GM19372 (cell line): Measurements from ENCODE around the gene HDAC9.

ENCODE experiments used
- ATAC-seq: cut with Tn5 transposase; IDR thresholded peaks from one replicate; pipeline ENCODE4 v1.9.1; 2021; ENCODE audit warnings: mild to moderate bottlenecking, low read depth, moderate library complexity; ENCODE audit not compliant: unreplicated experiment

HDAC9 gene

DNA sequence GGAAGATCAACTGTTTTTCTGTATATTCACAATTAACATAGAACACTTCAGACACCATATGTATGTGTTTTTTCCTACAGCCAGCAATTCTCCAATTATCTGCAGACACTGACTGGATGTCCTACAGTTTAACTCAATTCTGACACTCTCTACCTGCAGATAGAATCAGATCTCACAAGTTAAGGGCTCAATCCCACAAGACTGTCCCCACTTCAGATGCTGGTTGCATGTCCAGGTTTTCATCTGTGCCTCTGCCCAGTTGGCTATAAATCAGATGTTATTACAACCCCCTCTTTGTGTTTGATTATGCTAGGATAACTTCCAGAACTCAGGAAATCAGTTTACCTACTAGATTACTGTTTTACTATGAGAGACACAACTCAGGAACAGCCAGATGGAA is 326.0 kb downstream of the HDAC9 start:
- ATAC-seq = no peak

DNA sequence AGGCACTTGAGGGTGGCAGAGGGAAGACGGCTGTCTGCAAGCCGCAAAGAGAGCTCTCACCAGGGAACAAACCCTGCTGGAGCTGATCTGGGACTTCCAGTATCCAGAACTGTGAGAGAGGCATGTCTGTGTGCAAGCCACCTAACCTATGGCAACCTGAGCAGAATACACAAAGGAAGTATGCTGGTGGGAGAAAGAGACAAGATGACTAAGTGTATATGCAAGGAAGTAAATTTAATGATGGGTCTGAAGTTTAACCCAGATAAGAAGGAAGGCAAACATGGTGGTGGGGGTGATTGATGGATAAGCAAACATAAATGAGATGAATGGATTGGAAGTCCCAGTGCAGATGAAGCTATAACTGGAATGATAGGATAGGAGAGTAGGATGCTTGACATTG is 328.6 kb downstream of the HDAC9 start:
- ATAC-seq = no peak

DNA sequence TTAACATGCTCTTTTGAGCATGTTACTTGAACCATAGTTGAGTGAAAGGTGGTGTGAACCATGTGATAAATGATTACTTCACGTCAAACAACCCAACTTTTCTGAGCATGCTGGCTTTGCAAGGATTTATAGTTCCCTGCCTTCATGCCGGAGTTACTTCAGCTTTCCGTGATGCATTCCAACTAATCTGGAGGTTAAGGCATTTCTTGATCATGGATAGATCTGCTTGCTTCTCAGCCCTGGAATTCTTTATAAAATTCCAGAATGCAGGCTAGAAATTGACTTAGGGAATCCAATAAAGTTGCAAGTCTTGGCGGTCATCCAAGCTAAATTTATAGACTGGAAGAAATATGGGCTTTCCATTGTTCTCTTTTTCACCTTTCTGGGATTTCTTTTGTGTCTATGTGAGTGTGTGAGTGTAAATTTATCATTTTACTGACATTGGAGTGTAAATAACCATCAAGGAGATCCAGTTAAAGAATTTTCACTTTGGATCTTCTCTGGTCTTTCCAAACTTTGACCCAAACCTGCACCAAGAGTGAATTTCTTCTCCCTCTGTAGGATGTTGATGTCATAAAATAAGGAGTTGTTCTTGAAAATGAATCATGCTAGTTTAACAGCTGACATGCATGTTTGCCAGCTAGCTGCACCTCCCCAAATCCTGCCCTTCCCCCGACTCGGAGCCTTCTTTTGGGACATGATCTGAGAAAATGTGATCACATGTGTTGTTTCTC is 332.9 kb downstream of the HDAC9 start:
- no peak for ATAC-seq

DNA sequence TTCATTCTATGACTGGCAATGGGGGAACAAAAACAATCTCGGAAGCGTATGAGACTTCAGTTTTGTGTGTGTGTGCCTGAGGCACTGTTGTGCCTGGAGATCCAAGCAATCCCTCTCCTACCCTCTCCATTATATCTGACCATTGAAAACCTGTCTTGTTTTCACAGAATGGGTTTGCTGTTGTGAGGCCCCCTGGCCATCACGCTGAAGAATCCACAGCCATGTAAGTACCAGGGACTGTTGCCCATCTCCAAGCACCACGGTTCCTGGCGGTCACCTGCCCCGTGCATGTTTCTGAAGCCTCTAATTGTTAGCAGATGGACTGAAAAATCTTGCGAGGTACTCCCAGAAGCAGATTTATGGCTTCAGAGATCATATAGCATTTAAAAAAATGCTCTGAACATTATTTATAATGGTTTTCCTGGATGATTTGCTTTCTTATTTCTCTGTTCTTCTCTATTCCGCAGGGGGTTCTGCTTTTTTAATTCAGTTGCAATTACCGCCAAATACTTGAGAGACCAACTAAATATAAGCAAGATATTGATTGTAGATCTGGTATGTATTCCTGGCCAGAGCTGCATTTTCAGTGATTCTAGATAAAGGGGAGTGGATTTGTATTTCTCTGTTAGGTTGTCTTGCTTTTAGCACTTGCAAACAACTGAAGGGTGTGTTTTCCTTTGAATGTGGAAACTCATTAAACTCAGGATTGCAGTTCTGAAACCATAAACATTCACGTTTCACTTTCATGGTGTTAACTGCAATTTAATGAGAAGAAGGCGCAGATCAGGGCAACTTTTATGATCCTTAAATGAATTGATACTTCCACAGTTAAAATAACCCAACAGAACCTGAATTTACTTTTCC is 333.7 kb downstream of the HDAC9 start:
- no peak for ATAC-seq

DNA sequence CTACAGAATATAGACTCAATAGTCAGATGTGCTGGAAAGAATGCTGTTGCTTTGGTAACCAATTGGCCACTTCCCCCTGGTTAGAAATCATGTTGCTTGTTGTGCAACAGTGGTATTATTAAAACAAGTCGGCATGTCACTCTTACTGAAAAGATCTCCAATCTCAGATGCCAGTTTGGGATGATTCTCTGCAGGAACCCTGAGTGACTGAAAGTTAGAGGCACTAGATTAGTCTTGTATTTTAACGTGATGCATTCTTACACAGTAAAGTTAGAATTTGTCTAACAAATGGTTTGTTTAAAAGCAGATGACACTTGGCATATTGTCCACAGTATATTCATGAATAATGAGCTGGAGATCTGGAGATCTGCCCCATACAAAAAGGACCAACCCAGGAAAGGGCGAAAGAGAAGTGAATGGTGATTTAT is 334.3 kb downstream of the HDAC9 start:
- no peak for ATAC-seq

DNA sequence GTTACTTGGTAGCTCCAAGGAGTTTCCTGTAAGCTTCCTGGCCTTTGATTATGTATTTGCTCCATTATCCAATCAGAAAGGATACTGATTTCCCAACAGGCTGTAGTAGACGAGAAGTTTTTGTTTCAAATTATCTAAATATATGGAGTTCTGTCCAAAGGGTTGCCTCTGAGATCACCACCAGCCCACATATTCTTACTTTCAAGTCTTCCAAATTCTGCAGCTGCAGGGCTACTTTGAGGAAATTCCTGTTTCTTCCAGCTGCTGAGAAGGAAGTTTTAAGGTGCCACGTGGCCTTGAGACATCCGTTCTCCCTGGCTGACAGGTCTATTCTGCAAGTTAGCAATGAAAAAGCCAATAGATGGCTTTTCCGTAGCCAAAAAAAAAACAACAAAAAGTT is 335.9 kb downstream of the HDAC9 start:
- ATAC-seq = no peak

DNA sequence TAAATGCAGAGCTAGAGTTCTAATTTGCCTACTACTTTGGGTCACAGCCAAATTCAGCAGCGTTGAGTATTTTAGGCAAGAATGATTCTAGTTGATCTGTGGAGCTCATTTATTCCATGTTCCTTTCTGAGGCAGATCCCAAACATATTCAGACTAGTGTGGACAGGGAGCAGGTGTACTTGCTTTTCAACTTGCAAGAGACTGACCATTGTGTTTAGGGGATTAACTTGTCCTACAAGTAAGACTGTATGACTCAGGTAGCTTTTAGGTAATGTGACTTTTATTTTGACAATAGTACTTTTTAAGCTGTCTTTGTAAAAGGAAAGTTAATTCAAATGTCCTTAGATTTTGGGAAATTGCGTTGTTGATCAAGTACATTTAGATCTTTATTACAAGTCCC is 336.4 kb downstream of the HDAC9 start:
- ATAC-seq = no peak

DNA sequence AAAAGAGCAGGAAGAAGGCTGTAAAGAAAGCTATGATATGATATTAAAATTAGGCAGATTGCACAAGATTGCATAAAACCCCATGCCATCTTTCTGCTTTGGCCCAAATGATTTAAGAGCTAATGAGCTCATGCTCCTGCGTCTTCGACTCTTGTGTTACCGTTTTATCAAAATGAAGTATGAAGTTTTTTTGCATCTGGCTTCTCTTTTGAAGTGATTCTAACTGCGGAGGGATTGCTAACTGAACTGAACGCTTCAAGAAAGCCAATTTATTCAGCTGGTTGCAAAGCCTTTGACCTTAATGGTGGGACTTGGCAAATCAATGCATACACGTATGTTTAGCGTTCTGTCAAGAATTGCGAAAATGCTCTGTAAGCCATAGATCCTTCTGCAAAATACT is 339.0 kb downstream of the HDAC9 start:
- no peak for ATAC-seq

GRCh38 chr7:18835001-18835690 is 339.6 kb downstream of the HDAC9 start:
- ATAC-seq = no peak

DNA sequence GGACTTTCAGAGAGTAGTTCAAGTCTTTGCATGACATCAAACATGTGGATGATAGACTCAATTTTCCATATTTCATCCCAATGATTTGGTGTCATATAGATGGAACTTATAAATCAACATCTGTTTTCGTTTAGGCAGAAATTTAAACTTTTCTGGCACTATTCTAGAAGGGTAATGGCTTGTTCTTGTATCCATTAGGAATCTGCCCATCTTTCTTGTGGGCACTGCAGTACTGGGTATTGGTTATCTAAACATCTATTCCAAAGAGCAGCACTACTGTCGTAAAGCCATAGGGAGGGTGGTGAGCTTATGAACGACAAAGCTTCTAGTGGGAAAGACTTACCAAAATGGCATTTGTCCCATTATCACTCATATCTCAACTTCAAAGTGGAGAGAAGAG is 348.4 kb downstream of the HDAC9 start:
- no peak for ATAC-seq

DNA sequence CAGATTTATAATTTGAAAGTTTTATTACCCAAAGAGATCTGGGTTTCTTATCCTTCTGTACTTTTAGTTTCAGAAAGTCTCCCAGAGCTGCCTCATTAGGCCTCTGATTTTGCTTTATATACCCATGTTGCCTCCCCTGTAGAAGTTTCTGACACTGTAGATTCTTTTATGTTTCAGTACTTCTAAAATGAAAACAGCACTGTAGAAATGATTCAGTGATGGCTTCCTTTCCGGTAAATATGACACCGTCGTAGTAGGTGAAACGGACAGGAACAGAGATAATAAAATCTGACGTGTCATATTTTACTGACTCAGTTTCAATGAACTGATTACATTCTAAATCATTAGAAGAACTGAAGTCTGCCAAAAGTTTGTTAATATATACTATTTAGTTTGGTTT is 349.2 kb downstream of the HDAC9 start:
- ATAC-seq = no peak

DNA sequence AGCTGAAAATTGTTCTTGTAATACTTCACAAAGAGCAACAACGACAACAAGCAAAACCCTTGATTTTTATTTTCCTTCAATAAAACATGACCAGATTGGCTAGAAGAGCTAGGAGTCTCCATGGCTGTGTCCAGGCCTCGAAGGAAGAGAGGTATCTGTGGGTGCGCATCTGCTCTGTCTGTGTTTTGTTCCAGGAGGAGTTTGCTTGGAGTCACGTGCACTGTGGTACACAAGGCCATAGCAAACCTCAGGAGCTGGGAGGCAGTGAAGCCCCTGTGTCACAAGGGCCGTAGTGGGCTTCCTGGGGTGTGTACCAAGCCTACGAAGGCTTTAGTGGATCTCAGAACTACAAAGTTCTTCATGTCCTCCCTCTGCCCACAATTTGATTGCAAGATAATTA is 350.2 kb downstream of the HDAC9 start:
- no peak for ATAC-seq

DNA sequence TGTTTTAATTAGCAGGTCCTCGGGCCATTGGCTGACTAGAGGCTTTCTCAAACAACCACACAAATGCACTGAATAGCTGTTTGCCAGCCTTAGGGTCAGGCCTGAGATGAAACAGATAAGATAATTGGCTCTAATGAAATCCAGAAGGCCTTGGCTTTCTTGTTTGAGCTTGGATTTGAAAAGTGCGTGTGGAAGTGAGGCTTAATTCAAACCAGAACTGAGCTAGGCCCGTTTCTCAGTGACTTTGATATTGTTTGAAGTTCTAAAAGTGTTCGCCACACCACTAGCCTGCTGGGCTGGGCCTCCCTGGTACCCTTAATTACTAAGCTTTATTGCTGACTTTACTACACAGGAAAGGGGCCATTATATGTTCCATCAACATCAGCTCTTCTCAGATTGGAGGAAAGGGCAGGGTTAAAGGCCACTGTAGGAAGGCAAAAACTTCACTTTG is 351.2 kb downstream of the HDAC9 start:
- ATAC-seq = no peak

- no peak for ATAC-seq
Observed at GRCh38 chr7:18849130-18849529, 353.6 kb downstream of the HDAC9 start.

- no peak for ATAC-seq
Observed at GRCh38 chr7:18855796-18856195, 360.2 kb downstream of the HDAC9 start.

DNA sequence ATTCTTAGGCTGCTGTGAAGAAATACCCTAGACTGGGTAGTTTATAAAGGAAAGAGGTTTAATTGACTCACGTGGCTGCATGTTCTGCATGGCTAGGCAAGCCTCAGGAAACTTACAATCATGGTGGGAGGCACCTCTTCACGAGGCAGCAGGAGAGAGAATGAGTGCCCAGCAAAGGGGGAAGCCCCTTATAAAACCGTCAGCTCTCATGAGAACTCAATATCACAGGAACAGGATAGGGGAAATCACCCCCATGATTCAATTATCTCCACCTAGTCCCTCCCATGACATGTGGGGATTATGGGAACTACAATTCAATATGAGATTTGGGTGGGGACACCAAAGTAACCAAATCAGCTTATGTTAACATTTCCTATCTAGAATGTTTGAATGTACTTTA is 362.7 kb downstream of the HDAC9 start:
- no peak for ATAC-seq

DNA sequence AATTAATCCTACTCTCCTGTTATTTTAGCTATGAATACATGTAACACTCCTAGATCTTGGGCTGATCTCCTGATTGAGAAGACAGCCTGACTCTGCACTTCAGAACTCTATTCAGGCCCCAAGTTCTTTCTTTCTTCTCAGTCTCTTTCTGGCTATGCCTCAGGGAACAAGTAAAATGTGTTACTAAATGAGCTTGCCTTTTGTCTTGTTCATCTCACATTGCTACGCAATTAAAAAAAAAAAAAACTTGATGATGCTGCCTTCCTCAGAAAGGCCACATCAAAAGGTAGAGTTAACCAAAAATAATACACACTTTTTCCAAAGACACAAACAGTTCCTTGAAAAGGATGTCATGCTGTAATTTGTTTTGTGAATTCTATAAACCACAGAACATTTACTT is 363.8 kb downstream of the HDAC9 start:
- ATAC-seq = no peak

DNA sequence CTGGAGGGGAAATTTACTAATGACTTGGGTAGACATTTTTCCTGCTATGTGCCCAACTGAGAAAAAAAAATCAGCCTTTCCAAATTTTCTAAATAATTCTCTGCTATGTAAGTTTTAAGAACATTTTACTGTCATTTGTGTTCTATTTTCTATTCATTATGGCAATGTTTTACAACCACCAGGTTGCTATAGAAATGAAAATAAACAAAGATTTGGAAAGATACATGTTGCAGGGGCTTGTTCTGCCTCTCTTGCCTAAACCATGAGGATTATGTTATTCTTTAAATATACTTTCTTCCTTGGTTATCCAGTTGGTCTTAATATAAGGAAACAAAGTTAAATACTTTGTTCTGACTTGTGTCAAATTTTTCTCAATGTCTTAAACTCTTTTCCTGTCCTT is 364.7 kb downstream of the HDAC9 start:
- ATAC-seq = no peak

- ATAC-seq = peak; percentile 64
Observed at GRCh38 chr7:18861514-18862118, 366.1 kb downstream of the HDAC9 start.

GRCh38 chr7:18864967-18865366 is 369.4 kb downstream of the HDAC9 start:
- no peak for ATAC-seq
